ENCODE data around the gene FUT2. TPM values are rescaled to one million over a fixed set of nuclear protein-coding genes. Genes with fewer than 3 reads are reported as not detected.

FUT2 gene
- total and polyA plus RNA-seq, 2 donors from 2014 or later: 0.28 to 5.8 TPM

DNA sequence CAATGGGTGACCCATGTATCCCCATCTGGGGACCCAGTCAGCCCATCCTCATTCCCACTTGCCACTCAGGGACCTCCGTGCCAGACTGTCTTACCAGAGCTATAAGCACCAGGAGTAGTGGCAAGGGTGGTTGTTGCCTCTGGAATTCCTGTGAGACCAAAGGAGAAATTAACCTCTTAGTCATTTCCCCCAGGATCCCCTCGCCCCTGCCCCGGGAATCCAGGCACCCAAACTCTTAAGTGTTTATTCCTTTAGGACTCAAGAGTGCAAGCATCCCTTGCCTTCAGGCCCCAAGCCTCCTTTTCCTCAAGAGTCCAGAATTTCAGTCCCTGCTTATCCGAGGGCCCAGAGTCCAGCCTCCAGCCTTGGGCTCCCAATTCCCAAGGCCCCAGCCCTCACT lies 32.1 kb upstream of the FUT2 start:
- FAIRE-seq: no peak

DNA sequence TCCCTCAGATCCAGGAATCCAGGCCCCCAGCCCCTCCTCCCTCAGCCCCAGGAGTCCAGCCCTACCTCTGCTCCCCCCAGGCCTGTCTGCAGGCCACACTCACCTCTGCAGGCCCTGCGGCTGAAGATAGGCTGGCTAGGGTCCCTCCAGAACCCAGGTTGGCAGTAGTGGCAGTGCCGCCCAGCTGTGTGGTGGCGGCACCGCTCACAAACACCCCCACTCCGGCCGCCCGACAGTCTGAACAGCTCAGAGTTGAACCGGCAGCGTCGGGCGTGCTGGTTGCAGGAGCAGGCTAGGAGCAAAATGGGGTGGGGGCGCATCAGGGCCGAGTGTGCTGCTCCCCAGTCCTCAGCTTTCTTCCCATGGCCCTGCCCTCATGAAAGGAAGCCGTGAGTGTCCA lies 31.3 kb upstream of the FUT2 start:
- no peaks in the 10 kb centered on the region for H3K9me3 ChIP-seq (ENCODE audit: control insufficient read depth in 2 of 3, insufficient read depth in 1 of 3, low read length in 3 of 3)
- TF ChIP-seq, protein P1, sequence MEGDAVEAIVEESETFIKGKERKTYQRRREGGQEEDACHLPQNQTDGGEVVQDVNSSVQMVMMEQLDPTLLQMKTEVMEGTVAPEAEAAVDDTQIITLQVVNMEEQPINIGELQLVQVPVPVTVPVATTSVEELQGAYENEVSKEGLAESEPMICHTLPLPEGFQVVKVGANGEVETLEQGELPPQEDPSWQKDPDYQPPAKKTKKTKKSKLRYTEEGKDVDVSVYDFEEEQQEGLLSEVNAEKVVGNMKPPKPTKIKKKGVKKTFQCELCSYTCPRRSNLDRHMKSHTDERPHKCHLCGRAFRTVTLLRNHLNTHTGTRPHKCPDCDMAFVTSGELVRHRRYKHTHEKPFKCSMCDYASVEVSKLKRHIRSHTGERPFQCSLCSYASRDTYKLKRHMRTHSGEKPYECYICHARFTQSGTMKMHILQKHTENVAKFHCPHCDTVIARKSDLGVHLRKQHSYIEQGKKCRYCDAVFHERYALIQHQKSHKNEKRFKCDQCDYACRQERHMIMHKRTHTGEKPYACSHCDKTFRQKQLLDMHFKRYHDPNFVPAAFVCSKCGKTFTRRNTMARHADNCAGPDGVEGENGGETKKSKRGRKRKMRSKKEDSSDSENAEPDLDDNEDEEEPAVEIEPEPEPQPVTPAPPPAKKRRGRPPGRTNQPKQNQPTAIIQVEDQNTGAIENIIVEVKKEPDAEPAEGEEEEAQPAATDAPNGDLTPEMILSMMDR (IDR thresholded peaks at IDR 0.05; ENCODE audit: borderline replicate concordance, extremely low read depth, insufficient read depth): no peak

More for the DNA sequence above, 32.1 kb upstream of the FUT2 start:
- no peak overlapping the region for H3K9ac ChIP-seq (ENCODE audit: low read length in 3 of 3)
- H3K27ac ChIP-seq (ENCODE audit: low read depth in 2 of 2, low read length in 2 of 2): no peak overlapping the region
- intact Hi-C loops (cut with DNase I): no loop called here
- H3K36me3 ChIP-seq (ENCODE audit: control insufficient read depth in 2 of 3, insufficient read depth in 3 of 3, low read length in 3 of 3): no peaks in the 10 kb centered on the region
- no peaks in the 10 kb centered on the region for H3K9me3 ChIP-seq (ENCODE audit: control insufficient read depth in 2 of 3, insufficient read depth in 1 of 3, low read length in 3 of 3)
- no peaks in the 10 kb centered on the region for H3K27me3 ChIP-seq (ENCODE audit: control insufficient read depth, insufficient read depth, low read length)
- TF ChIP-seq, protein P1 (IDR thresholded peaks at IDR 0.05; ENCODE audit: borderline replicate concordance, extremely low read depth, insufficient read depth): no peak
- H3K4me3 ChIP-seq (ENCODE audit: low read length in 3 of 3): no peak overlapping the region
- no peak for DNase-seq
- peaks cover 0 to 3% (median 0%) of the 10 kb centered on the region in 3 donors for H3K4me1 ChIP-seq (ENCODE audit: control insufficient read depth in 2 of 3, insufficient read depth in 2 of 3, low read depth in 1 of 3, low read length in 3 of 3)

DNA sequence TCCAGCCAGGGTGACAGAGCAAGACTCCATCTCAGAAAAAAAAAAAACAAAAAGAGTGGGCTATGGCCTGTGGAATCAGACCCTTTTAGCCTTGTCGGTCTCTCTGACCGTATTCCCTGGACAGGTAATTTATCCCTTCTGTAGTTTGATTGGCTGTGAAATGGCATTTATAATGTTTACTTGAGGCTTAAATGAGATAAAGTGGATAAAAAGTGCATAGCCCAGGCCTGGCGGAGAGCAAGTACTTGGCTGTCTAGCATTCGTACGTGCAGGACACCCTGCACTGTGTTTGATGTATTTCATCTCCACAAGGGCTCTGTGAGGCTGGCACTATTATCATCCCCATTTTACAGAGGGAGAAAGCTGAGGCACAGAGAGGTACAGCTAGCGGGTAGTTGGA lies 30.0 kb upstream of the FUT2 start:
- DNase-seq: no peak
- intact Hi-C loops (cut with DNase I): no loop called here
- H3K36me3 ChIP-seq (ENCODE audit: control insufficient read depth in 2 of 3, insufficient read depth in 3 of 3, low read length in 3 of 3): no peaks in the 10 kb centered on the region
- no peak overlapping the region for H3K9ac ChIP-seq (ENCODE audit: low read length in 3 of 3)
- no peak overlapping the region for H3K4me3 ChIP-seq (ENCODE audit: low read length in 3 of 3)
- no peak for FAIRE-seq
- no peaks in the 10 kb centered on the region for H3K9me3 ChIP-seq (ENCODE audit: control insufficient read depth in 2 of 3, insufficient read depth in 1 of 3, low read length in 3 of 3)
- no peak overlapping the region for H3K27ac ChIP-seq (ENCODE audit: low read depth in 2 of 2, low read length in 2 of 2)
- TF ChIP-seq, protein P1 (IDR thresholded peaks at IDR 0.05; ENCODE audit: borderline replicate concordance, extremely low read depth, insufficient read depth): no peak
- no peaks in the 10 kb centered on the region for H3K27me3 ChIP-seq (ENCODE audit: control insufficient read depth, insufficient read depth, low read length)
- peaks cover 0 to 1% (median 0%) of the 10 kb centered on the region in 3 donors for H3K4me1 ChIP-seq (ENCODE audit: control insufficient read depth in 2 of 3, insufficient read depth in 2 of 3, low read depth in 1 of 3, low read length in 3 of 3)

More for the DNA sequence above, 31.3 kb upstream of the FUT2 start:
- intact Hi-C loops (cut with DNase I): no loop called here
- H3K36me3 ChIP-seq (ENCODE audit: control insufficient read depth in 2 of 3, insufficient read depth in 3 of 3, low read length in 3 of 3): no peaks in the 10 kb centered on the region
- no peak for FAIRE-seq
- H3K4me3 ChIP-seq (ENCODE audit: low read length in 3 of 3): no peak overlapping the region
- H3K27ac ChIP-seq (ENCODE audit: low read depth in 2 of 2, low read length in 2 of 2): no peak overlapping the region
- peaks cover 0 to 3% (median 0%) of the 10 kb centered on the region in 3 donors for H3K4me1 ChIP-seq (ENCODE audit: control insufficient read depth in 2 of 3, insufficient read depth in 2 of 3, low read depth in 1 of 3, low read length in 3 of 3)
- H3K9ac ChIP-seq (ENCODE audit: low read length in 3 of 3): no peak overlapping the region
- no peaks in the 10 kb centered on the region for H3K27me3 ChIP-seq (ENCODE audit: control insufficient read depth, insufficient read depth, low read length)
- no peak for DNase-seq

DNA sequence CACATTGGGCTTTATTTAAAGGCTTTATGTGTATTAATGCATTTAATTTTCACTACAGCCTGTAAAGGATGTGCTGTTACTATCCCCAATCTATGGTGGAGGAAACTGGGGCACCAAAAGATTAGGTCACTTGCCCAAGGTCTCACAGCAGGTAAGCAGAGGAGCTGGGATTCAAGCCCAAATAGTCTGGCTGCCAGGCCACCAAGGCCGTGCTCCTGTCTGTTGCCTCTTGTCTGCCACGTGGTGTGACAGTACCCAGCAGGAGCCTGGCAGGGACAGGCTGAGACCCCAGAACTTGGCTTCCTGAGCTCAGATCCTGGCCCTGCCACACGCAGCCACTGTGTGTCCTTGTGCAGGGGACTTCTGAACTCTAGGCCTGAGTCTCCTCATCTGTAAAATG lies 27.4 kb upstream of the FUT2 start:
- FAIRE-seq: no peak
- Histone ChIP-seq H3K9ac (ENCODE audit: low read length in 3 of 3) (no peak overlapping the region), H3K36me3 (ENCODE audit: control insufficient read depth in 2 of 3, insufficient read depth in 3 of 3, low read length in 3 of 3) (no peaks in the 10 kb centered on the region), H3K4me3 (ENCODE audit: low read length in 3 of 3) (no peak overlapping the region), H3K4me1 (ENCODE audit: control insufficient read depth in 2 of 3, insufficient read depth in 2 of 3, low read depth in 1 of 3, low read length in 3 of 3) (no peaks in the 10 kb centered on the region), H3K9me3 (ENCODE audit: control insufficient read depth in 2 of 3, insufficient read depth in 1 of 3, low read length in 3 of 3) (no peaks in the 10 kb centered on the region), H3K27ac (ENCODE audit: low read depth in 2 of 2, low read length in 2 of 2) (no peak overlapping the region), H3K27me3 (ENCODE audit: control insufficient read depth, insufficient read depth, low read length) (no peaks in the 10 kb centered on the region)
- TF ChIP-seq, protein P1 (IDR thresholded peaks at IDR 0.05; ENCODE audit: borderline replicate concordance, extremely low read depth, insufficient read depth): no peak
- no peak for DNase-seq
- intact Hi-C loops (cut with DNase I): no loop called here
